GM18951 (cell line): ENCODE data around the gene TMEM185A.
"Not testable (repeated sequence)": the region's sequence is repeated elsewhere in the genome, so short reads cannot be mapped to it uniquely, and the experiment has no call there.

Source experiments
- POLR2A ChIP-seq: IDR thresholded peaks from 4 replicates; pipeline ENCODE4 v1.6.1; 2011; ENCODE audit warnings: mild to moderate bottlenecking; ENCODE audit not compliant: insufficient read length, insufficient read depth; ENCODE audit errors: extremely low read depth
- in situ Hi-C: fragments of 300-500 bp; cut with MboI; formaldehyde crosslinking; loops from one replicate; pipeline ENCODE4 v1.12.0; 2022; ENCODE audit warnings: low sequenced_read_pairs, mixed read lengths, inconsistent platforms; ENCODE audit not compliant: unreplicated experiment

The TMEM185A gene

GRCh38 chrX:149585631-149586030 lies 46.0 kb downstream of the TMEM185A start:
- in situ Hi-C loops = not testable (repeated sequence)

- in situ Hi-C loops = not testable (repeated sequence)
Measured at GRCh38 chrX:149573456-149573855, 58.1 kb downstream of the TMEM185A start.

DNA sequence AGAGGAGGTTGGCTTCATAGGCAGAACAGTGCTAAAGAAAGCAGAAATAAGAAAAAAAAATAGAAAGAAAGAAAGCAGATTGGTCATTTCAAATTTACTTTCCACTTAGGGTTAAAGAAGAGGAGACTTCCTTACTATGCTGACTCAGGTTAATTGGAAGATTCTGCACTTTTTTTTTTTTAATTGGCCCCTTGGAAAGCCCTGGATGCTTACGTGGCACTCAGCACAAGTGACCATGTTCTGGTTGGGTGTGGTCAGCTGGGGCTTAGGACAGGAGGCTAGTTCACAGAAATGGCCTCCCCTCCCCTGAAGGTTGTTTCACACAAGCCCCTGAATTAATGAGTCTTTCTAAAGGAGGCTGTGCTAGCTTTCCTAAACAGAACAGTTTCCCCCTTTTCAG lies 58.8 kb downstream of the TMEM185A start:
- TF ChIP-seq POLR2A = no peak
- in situ Hi-C loops = no loop called here

DNA sequence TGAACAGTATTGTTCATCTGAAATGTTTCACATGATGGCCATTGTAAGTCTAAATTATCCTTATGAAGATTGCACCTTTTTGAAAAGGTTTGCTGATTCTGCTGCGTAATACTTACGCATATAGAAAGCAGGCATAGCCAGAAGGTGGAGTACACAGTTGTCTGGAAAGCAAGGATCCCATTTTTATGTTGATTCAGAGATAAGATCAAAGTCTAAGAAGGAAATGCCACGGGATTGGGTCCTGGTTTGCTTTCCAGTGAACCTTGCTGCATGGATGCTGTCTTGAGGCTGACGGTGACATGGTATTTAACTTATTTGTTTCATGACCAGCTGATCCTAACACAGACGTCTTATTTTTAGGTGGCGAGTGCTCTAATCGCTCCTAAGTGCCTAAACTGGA lies 59.8 kb downstream of the TMEM185A start:
- in situ Hi-C loops = no loop called here
- TF ChIP-seq POLR2A = no peak

DNA sequence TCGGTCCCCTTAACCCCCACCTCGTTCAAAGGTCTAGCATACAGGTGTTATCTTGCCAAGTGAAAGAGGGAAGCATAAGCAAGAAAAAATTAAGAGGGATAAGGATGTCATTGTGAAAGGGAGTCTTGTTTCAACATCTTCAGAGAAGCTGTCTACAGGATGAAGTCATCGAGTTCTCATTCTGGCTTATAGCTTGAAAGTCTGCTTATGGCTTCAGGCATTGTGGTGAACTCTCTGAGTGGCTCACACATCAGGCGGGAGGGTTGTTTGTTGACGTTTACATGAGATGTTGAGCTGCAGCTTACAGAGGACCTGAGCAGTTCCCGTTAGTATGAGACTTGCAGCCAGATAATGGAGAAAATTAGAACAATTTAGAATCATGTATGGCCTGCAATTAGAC lies 60.9 kb downstream of the TMEM185A start:
- no peak for TF ChIP-seq POLR2A
- in situ Hi-C loops = no loop called here

DNA sequence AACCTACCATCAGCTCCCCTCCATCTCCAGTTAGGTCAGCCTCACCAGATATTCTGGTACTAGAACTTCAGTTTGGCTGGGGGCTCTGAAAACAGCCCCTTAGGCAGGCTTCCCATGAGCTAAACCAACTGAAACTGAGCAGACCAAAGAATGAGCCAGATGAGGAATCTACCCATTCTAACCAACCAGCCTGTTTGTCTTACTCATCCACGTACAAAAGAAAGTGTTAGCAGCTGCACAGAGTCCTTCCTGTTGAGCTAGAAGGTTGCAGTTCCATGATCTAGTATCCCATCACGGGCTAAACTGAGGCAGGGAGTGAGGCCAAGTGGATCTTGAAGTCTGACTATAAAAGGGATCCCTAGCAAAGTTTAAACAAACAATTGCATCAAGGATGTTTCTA lies 61.8 kb downstream of the TMEM185A start:
- TF ChIP-seq POLR2A = no peak
- in situ Hi-C loops = no loop called here

DNA sequence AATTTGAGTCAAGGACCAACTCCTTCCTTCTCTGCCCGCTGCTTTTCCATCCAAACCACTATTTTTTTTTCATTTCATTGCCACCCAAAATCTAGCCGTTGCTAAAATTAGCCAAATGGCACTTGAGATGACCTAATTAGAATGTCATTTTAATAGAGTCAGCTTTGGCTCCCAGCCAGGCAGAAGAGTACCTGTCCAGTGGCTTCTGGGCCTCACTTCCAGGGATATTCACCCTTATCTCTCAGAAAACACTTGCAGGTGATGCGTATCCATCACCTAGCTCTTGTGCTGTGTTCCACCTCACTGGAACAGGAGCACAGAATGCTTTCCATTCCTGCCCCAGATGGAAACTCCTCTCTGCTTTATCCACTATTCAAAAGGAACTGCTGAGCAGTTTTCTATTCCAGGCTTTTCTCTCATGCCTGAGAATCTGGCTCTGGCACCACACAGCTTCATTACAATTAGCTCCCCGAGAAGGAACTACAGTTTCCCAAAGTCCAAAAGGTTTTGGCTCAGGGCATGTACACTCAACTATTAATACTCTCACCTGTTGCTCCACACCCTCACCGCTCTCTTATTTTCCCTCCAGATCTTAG lies 62.8 kb downstream of the TMEM185A start:
- in situ Hi-C loops = no loop called here
- TF ChIP-seq POLR2A = no peak

GRCh38 chrX:149567621-149568417 lies 63.8 kb downstream of the TMEM185A start:
- TF ChIP-seq POLR2A = no peak
- in situ Hi-C loops = no loop called here

DNA sequence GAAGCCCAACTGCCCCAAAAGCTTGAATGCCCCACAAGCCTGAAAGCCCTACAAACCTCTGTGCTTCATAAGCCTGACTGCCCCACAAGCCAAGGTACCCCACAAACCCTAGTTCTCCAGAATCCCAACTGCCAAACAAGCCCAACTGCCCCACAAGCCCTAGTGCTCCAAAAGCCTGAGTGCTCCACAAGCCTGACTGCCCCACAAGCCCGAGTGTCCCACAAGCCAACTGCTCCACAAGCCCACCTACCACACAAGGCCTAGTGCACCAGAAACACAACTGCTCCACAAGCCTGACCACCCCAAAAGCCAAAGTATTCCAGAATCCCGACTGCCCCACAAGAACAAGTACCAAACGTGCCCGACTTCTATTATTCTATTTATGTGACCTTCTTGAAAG lies 68.2 kb downstream of the TMEM185A start:
- in situ Hi-C loops = no loop called here
- TF ChIP-seq POLR2A = no peak

DNA sequence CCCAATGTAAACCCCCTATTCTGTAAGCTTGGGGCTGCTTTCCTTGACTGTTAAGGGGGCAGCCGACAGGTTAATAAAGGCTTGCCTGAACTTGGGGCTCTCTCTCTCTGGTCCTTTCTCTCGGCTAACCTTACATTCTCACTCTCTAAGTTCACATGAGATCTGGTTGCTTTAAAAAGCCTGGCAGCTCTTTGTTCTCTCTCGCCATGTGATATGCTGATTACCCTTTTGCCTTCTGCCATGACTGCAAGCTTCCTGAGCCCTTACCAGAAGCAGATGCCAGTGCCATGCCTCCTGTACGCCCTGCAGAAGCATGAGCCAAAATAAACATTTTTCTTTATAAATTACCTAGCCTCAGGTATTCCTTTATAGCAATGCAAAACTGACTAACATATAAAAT lies 76.3 kb downstream of the TMEM185A start:
- in situ Hi-C loops = not testable (repeated sequence)

DNA sequence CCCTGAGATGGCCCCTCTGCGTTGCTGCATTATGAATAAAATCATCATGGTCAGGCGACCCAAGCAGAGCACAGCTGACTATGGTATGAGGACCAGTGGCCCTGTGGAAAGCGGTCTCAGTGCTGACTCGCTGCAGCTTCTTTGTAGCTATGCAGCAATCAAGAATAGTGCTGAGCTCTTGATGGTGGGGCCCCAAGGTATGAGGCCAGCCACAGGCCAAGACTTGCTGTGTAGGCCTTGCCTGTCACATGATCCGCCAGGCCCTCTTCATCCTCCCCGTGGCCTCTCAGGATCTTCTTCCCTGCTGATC lies 79.7 kb downstream of the TMEM185A start:
- in situ Hi-C loops = not testable (repeated sequence)

DNA sequence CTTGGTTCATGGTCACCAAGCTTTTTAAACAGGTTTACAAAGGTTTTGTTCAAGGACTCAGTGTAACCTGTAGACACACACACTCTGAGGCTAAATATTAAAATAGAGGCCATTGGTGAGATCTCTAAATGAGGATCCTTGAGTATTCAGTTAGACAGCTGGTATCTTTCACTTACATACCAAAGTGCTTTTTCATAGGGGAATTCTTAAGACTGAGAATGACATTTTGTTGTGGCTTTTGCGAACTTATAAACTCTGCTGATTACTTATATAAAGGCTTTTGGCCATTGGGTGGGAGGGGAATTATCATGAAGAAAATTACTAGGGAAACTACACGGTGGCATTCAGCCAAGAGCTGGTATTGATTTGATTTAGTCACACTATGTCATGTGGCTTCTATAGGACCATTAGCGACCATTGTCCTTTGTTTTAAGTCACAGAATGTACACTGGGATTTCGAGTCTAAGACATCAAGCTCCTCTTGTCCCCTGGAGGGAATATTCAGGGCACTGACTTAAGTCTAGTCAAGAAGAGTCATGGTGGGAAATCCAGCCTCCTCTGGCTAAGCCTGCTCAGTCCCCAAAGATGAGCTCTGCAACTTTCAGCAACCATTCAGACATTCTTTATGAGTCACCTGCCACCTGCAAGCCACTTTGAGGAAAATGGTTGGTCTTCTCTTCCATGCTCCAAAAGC lies 80.2 kb downstream of the TMEM185A start:
- in situ Hi-C loops = not testable (repeated sequence)

- in situ Hi-C loops = not testable (repeated sequence)
Measured at GRCh38 chrX:149550454-149550853, 81.1 kb downstream of the TMEM185A start.

- in situ Hi-C loops = not testable (repeated sequence)
Measured at GRCh38 chrX:149549701-149550100, 81.9 kb downstream of the TMEM185A start, which contains the start of gene HSFX3. Gene HSFX3, minus strand, starts transcription at chrX:149549924. Its CDS starts 72 bp downstream, at chrX:149549852.

GRCh38 chrX:149547782-149548181 lies 83.8 kb downstream of the TMEM185A start:
- in situ Hi-C loops = not testable (repeated sequence)

GRCh38 chrX:149546962-149547361 lies 84.6 kb downstream of the TMEM185A start:
- in situ Hi-C loops = not testable (repeated sequence)
